K562 (cell line): ENCODE results near the gene ANKRD13B. TPM values are rescaled to one million over a fixed set of nuclear protein-coding genes. Genes with fewer than 3 reads are reported as not detected.

Experiments
- ARID4B ChIP-seq: sonication (generic); formaldehyde crosslinking; IDR thresholded peaks from 2 replicates; pipeline ENCODE4 v1.8.0; 2022; ENCODE audit warnings: mild to moderate bottlenecking, missing genetic modification reagents
- ATF1 ChIP-seq, 2 experiments: fragments of 450-650 bp in 1 of 2; IDR thresholded peaks; 2 replicates each; pipeline ENCODE4 v1.6.1; 2016; ENCODE audit warnings: missing compliant biosample characterization in 1 of 2, missing genetic modification characterization in 1 of 2
- CTBP1 ChIP-seq: fragments of 450-650 bp; IDR thresholded peaks from 2 replicates; pipeline ENCODE4 v1.6.1; 2016; ENCODE audit warnings: borderline replicate concordance
- CTCF ChIP-seq, 3 experiments: IDR thresholded peaks in 2 of 3; conservative IDR thresholded peaks in 1 of 3; 2 replicates each; pipeline ENCODE4 v1.5.1; 2011 to 2012; ENCODE audit warnings: low read length in 3 of 3, mild to moderate bottlenecking in 3 of 3, control low read depth in 2 of 3, improper control_type of control experiment in 1 of 3, inconsistent platforms in 1 of 3, low read depth in 1 of 3, mixed read lengths in 1 of 3, moderate library complexity in 1 of 3; ENCODE audit not compliant: insufficient read depth in 2 of 3
- CXXC5 ChIP-seq: fragments of 250-450 bp; sonication (Bioruptor Pico); IDR thresholded peaks from 2 replicates; pipeline ENCODE4 v1.8.0; 2022; ENCODE audit warnings: inconsistent platforms, mild to moderate bottlenecking, moderate library complexity
- EP400 ChIP-seq: fragments of 450-650 bp; IDR thresholded peaks from 2 replicates; pipeline ENCODE4 v1.6.1; 2017; ENCODE audit warnings: antibody characterized with exemption, mild to moderate bottlenecking, moderate library complexity
- GABPA ChIP-seq: fragments of 200-800 bp; sonication (Bioruptor generic); conservative IDR thresholded peaks from 2 replicates; pipeline ENCODE4 v1.6.1; 2016; ENCODE audit warnings: low read depth, missing genetic modification characterization, missing compliant biosample characterization
- HES1 ChIP-seq: fragments of 450-650 bp; IDR thresholded peaks from 2 replicates; pipeline ENCODE4 v1.6.1; 2016; ENCODE audit warnings: low read depth, mild to moderate bottlenecking, moderate library complexity
- NONO ChIP-seq, 2 experiments: fragments of 200-400 bp in 1 of 2; fragments of 450-650 bp in 1 of 2; formaldehyde crosslinking in 1 of 2; IDR thresholded peaks; 2 replicates each; pipeline ENCODE4 v1.6.1; 2017; ENCODE audit warnings: low read depth in 2 of 2, mild to moderate bottlenecking in 2 of 2, moderate library complexity in 2 of 2, low read length in 1 of 2
- RBFOX2 ChIP-seq: fragments of 200-400 bp; formaldehyde crosslinking; IDR thresholded peaks from 2 replicates; pipeline ENCODE4 v1.6.1; 2017; ENCODE audit warnings: low read depth, mild to moderate bottlenecking, low read length, moderate library complexity
- SMAD4 ChIP-seq: fragments of 250-450 bp; sonication (Bioruptor Pico); conservative IDR thresholded peaks from 2 replicates; pipeline ENCODE4 v1.8.0; 2021; ENCODE audit warnings: inconsistent platforms, mild to moderate bottlenecking, moderate library complexity
- SPI1 ChIP-seq: IDR thresholded peaks from 2 replicates; pipeline ENCODE4 v1.6.1; 2011; ENCODE audit warnings: low read depth, low read length, control low read depth, borderline replicate concordance
- YY1 ChIP-seq, 3 experiments: IDR thresholded peaks; 2 replicates each; pipeline ENCODE4 v1.6.1; 2011; ENCODE audit warnings: low read length in 2 of 3, mild to moderate bottlenecking in 2 of 3, moderate library complexity in 2 of 3, borderline replicate concordance in 1 of 3, control low read depth in 1 of 3, low read depth in 1 of 3; ENCODE audit not compliant: insufficient read depth in 3 of 3, insufficient replicate concordance in 2 of 3, control insufficient read depth in 1 of 3, insufficient read length in 1 of 3; ENCODE audit errors: extremely low read depth in 1 of 3
- polyA plus RNA-seq, 8 experiments: library from polyadenylated mRNA; depleted of rRNA in 4 of 8; stranded (reverse) in 5 of 8; unstranded in 3 of 8; fragments of >200 nt; fragmentation: Nextera tagmentation in 2 of 8; fragmentation: Illumina TruSeq in 1 of 8; extraction: Ambion mirVana in 2 of 8; extraction: Trizol in 1 of 8; gene quantifications; 2 replicates each; pipeline versions ENCODE4 v1.2.1 to v1.2.3, GENCODE V29; 2011 to 2014; ENCODE audit warnings: inconsistent platforms in 1 of 8, missing spikeins in 1 of 8
- total RNA-seq, 7 experiments: library from RNA; depleted of rRNA in 6 of 7; stranded (reverse); fragments of >200 nt in 6 of 7; fragmentation: Illumina TruSeq in 2 of 7; extraction: Trizol in 2 of 7; gene quantifications; 2 replicates each; pipeline versions ENCODE4 v1.2.1 to v1.2.3, GENCODE V29; 2011 to 2021; ENCODE audit warnings: low replicate concordance in 1 of 7

The ANKRD13B gene
- total and polyA plus RNA-seq, 9 of the 15 experiments (the other 6 are each of a cell fraction or from before 2014, with no cell fraction given), result 0.15 to 28.1 (median 4.6) TPM

GRCh38 chr17:29589524-29590410 lies 3.2 kb upstream of the ANKRD13B start, which contains the start of gene GIT1 (continued):
- 0 out of 2 replicates have a peak, but pooled peaks have one; percentile 18 for TF ChIP-seq ARID4B (CRISPR knock-in tag)
- peak; percentile 32; the same call in 1 of the 2 replicates for TF ChIP-seq SPI1
- peak in 1 of 3 experiments; percentile 57 for TF ChIP-seq YY1 (IDR thresholded peaks at IDR 0.05; ENCODE audit: borderline replicate concordance in 1 of 3, control insufficient read depth in 1 of 3, extremely low read depth in 1 of 3, insufficient read depth in 3 of 3, insufficient read length in 1 of 3, insufficient replicate concordance in 2 of 3, low read depth in 1 of 3, low read length in 2 of 3)
- TF ChIP-seq SMAD4 (CRISPR knock-in tag), result 0 out of 2 replicates have a peak, but pooled peaks have one; percentile 12
- peak; percentile 74 for TF ChIP-seq CTBP1
- TF ChIP-seq ATF1 (CRISPR knock-in tag; IDR thresholded peaks at IDR 0.05), result no peak
- peak; percentile 27; the same call in 1 of the 2 replicates for TF ChIP-seq ATF1 (tag; IDR thresholded peaks at IDR 0.05)
- peak in 1 of 2 experiments; percentile 57; a peak in 1 of 4 replicates for TF ChIP-seq NONO (IDR thresholded peaks at IDR 0.05; ENCODE audit: low read depth in 2 of 2, low read length in 1 of 2)
- peak; percentile 79 for TF ChIP-seq CXXC5 (CRISPR knock-in tag)
- TF ChIP-seq RBFOX2, result peak; percentile 59
- TF ChIP-seq GABPA (tag), result peak; percentile 63
- TF ChIP-seq EP400, result no peak
- 0 out of 6 replicates have a peak, but pooled peaks of 1 of the 3 experiments have one; percentile 10 for TF ChIP-seq CTCF (IDR thresholded peaks at IDR 0.05 in 2 of 3, conservative IDR thresholded peaks at IDR 0.05 in 1 of 3; ENCODE audit: insufficient read depth in 2 of 3, low read depth in 1 of 3, low read length in 3 of 3)
- no peak for TF ChIP-seq HES1
